Measurements from ENCODE around the gene AQR. TPM values are rescaled to one million over a fixed set of nuclear protein-coding genes. Genes with fewer than 3 reads are reported as not detected.
"Not testable (repeated sequence)": the region's sequence is repeated elsewhere in the genome, so short reads cannot be mapped to it uniquely, and the experiment has no call there.

Gene AQR
- polyA plus RNA-seq, 10 donors, result 14.2 to 25.6 (median 22.3) TPM

DNA sequence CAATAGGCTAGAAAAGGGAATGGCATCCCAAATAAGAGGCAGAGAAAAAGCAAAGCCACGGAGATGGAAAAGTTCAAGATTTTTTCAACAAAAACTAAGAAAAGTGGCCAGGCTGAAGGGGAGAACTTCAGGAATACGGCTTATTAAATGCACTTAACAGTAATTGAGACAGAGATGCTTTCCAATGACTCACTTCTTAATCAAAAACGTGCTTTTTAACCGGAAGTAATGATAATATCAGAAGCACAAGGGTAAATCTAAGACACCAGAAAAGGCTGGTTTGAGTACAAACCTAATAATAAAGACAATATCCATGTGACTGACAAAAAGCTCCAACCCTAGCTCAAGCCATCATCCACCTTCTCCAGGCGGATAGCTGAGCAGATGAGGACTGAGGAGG, 149.4 kb downstream of the AQR start:
- no peak for DNase-seq

DNA sequence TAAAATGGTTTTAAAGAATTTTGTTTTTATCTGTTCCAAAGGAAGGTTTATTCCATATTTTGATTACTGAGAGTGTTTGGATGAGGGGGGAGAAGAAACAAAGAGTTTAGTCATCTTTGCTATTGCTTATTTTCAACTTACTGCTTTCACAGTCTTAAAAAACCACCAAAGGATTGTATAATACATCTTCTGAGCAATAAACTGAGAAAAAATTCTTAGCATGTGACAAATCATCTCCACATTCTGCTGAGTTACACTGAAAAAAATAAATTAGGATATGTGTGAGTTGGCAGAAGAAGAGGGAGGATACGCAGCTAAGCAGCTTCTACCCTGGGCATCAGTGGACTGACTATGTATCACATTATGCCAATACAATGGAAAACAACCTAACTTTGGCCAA, 151.0 kb downstream of the AQR start:
- DNase-seq, result no peak

GRCh38 chr15:34815836-34816235, 153.7 kb downstream of the AQR start:
- DNase-seq, result no peak

DNA sequence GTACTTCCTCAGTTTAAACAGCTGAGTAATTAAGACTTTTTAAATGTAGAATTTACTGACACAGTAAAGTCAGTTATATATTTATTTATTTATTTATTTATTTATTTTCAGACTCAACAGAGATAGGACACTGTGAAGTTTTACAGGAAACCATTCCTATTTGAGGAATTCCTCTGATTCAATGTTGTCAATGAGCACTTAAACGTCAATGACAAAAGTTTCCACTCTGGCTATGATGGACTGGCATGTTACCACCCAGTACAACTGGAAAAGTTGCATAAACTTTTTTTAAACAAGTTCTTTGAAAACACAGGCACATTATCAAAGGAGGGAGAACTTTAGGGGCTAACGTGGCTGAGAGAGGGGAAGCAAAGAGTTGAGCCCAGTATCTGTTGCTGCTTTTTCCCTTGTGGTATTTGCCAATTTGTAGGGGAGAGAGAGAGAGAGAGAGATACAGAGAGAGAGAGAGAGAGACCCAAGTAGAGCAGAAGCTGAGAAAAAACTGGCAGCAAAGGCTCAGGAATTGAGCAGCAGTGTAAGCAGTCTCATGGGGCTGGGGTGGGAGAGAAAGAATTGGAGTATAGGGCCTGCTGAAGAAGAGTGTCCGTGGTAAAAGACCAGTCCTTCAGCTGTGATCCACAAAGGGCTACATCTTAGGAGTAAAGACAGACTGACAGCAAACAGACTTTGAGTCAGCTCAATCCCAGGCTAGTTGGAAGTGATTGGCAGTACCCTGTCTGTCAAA, 155.9 kb downstream of the AQR start:
- DNase-seq, result no peak

GRCh38 chr15:34812868-34813365, 156.6 kb downstream of the AQR start:
- DNase-seq, result not testable (repeated sequence)

GRCh38 chr15:34812369-34812768, 157.2 kb downstream of the AQR start:
- no peak for DNase-seq

GRCh38 chr15:34810443-34811129, 159.0 kb downstream of the AQR start:
- DNase-seq, result peak in 1 of 3 donors; percentile 90

GRCh38 chr15:34809186-34809585, 160.4 kb downstream of the AQR start:
- no peak for DNase-seq

DNA sequence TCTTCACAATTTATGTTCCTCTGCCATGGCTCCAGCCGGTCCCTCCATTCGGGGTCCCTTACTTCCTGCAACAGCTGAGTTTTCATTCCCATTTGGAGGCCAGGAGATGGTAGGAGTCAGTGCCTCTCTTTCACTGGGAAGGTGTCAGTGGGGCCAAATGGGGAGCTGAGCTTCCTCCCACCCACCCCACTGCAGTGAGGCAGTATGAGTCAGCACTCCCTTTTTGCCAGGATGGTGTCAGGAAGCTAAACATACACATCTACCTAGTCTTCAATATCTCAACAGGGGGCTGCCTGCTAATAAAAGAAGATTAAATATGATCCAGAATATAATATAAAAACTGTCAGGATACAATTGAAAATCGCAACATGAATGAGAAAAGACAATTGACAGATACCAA, 161.5 kb downstream of the AQR start:
- no peak for DNase-seq

DNA sequence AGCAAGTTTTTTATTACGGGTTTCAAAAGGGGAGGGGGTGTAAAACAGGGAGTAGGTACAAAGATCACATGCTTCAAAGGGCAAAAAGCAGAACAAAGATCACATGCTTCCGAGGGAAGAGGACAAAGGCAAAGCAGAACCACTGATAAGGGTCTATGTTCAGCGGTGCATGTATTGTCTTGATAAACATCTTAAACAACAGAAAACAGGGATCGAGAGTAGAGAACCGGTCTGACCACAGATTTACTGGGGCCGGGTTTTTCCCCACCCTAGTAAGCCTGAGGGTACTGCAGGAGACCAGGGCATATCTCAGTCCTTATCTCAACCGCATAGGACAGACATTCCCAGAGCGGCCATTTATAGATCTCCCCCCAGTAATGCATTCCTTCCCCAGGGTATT, 162.3 kb downstream of the AQR start:
- not testable (repeated sequence) for DNase-seq

DNA sequence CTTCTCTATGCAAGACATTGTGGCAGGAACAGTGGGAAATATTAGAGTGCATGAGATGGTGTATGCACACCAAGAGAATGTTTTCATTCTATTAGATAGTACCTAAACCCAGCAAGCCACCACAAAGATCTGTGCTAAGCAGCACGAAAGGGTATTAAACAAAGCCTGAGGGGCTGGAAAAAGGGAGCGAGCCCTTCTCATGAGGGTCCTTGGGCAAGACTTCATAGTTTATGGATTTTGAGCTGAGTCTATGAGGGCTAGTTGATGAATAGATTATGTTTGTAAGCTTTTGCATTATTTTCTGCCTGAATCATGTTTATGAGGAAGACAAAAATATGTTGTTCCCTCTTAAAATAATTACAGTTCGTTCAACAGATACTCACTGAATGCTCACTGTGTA, 164.8 kb downstream of the AQR start:
- no peak for DNase-seq

- DNase-seq, result no peak
Observed at GRCh38 chr15:34804113-34804512, 165.4 kb downstream of the AQR start.

DNA sequence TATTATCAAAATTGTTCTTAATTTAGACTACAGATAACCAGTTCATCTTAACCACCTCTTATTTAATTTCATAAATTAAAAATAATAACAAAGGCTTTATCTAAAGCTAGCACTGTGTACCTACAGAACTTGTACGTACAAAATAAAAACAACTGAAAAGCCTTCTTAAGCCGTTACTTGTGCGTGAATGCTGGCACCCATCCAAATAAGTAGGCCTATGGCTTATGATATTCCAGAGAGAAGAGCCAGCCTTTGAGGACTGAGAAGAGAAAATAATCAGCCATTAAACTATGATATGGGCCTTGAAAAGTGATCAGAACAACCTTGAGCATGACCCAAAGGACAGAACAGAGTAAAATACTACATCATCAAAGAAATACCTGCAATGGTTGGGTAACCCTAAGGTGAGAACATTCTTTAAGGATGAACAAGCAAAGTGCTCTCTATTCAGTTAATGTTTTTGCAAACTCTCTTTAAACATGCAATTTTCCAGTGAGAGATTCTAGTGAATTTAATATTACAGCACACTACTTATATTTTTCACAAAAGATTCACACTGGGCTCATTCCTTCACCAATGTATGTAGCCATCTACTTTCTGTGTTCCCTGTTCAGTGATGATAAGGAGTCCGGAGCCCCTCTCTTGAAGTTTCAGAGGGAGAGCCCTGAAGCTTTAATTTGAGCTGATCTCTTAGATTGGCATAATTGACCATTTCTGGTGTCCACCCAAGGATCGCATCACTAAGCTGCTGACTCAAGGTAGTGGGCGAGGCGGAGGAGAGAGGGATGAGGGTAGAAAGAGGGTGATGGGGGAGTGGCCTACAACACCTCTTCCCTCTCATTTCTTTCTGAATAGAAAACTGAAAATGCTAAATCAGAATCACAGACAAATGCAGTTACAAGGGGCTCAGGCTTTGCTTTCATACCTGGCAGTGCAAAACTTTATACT, 166.5 kb downstream of the AQR start:
- DNase-seq, result no peak

DNA sequence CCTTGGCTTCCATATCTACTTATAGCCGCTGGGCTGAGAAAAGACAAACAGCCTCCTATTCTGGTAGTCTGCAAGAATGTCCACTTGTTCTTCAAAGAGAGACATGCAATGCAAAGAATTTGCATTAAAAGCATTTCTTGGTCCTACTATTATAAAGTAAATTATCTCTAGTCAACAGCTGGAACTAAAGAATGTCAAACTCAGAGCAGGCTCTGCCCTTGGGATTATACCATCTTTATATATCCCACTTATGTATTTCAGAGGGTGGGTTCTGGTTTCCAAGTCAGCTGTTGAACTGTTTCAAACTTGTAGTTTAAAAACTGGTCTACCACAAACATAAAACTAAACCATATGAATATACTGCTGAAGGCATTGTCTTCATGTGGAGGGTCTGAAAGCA, 167.2 kb downstream of the AQR start:
- no peak for DNase-seq

Other genes with a start within 250 kb of the AQR start
- 1 to 10 TPM in 9 of 10 donors, under 1 TPM in 1; 0.14 to 8.9 (median 3.9) TPM for gene GJD2, start 214.7 kb downstream of the AQR start, polyA plus RNA-seq (ENCODE audit: insufficient read length in 10 of 10)
- over 10,000 TPM in 3 of 10 donors, 1,000 to 10,000 TPM in 7; 5,325 to 10,381 (median 8,628) TPM for gene ACTC1, start 174.2 kb downstream of the AQR start, polyA plus RNA-seq (ENCODE audit: insufficient read length in 10 of 10)
- 10 to 100 TPM; 18.0 to 38.8 (median 25.1) TPM for gene ZNF770, start 18.5 kb upstream of the AQR start, polyA plus RNA-seq (ENCODE audit: insufficient read length in 10 of 10)
- gene NANOGP8, start 115.6 kb upstream of the AQR start, polyA plus RNA-seq (ENCODE audit: insufficient read length in 10 of 10), result under 1 TPM in 3 of 10 donors, not detected in 7; 0.19 to 0.39 (median 0.34) TPM